ENCODE results near the gene RRAS2. TPM values are rescaled to one million over a fixed set of nuclear protein-coding genes. Genes with fewer than 3 reads are reported as not detected.

The RRAS2 gene
- total RNA-seq, 1 experiment from 2014 or later, result 118 TPM

- H3K4me3 ChIP-seq (ENCODE audit: insufficient read depth, low read depth, low read length), result no peak overlapping the region
- no peaks in the 10 kb centered on the region for H3K27me3 ChIP-seq (ENCODE audit: control insufficient read depth, insufficient read depth, low read length)
- H3K36me3 ChIP-seq (replicated peaks; ENCODE audit: control insufficient read depth, insufficient read depth, low read length), result peaks cover 6% of the 10 kb centered on the region
- DNase-seq, result no peak
These were observed 83.9 kb downstream of the RRAS2 start for GRCh38 chr11:14275076-14275475.

GRCh38 chr11:14273895-14274294, 85.1 kb downstream of the RRAS2 start:
- Histone ChIP-seq H3K36me3 (replicated peaks; ENCODE audit: control insufficient read depth, insufficient read depth, low read length) (peaks cover 9% of the 10 kb centered on the region), H3K4me3 (ENCODE audit: insufficient read depth, low read depth, low read length) (no peak overlapping the region), H3K27me3 (ENCODE audit: control insufficient read depth, insufficient read depth, low read length) (no peaks in the 10 kb centered on the region)
- no peak for DNase-seq

GRCh38 chr11:14270690-14271542, 88.1 kb downstream of the RRAS2 start:
- Histone ChIP-seq H3K4me3 (ENCODE audit: insufficient read depth, low read depth, low read length) (no peak overlapping the region), H3K36me3 (replicated peaks; ENCODE audit: control insufficient read depth, insufficient read depth, low read length) (peaks cover 8% of the 10 kb centered on the region), H3K27me3 (ENCODE audit: control insufficient read depth, insufficient read depth, low read length) (no peaks in the 10 kb centered on the region)
- DNase-seq, result no peak

- H3K27me3 ChIP-seq (ENCODE audit: control insufficient read depth, insufficient read depth, low read length), result no peaks in the 10 kb centered on the region
- H3K36me3 ChIP-seq (replicated peaks; ENCODE audit: control insufficient read depth, insufficient read depth, low read length), result peaks cover 14% of the 10 kb centered on the region
- no peak for DNase-seq
These were observed 89.0 kb downstream of the RRAS2 start for GRCh38 chr11:14269692-14270573.

GRCh38 chr11:14267861-14268635, 90.9 kb downstream of the RRAS2 start:
- no peaks in the 10 kb centered on the region for H3K27me3 ChIP-seq (ENCODE audit: control insufficient read depth, insufficient read depth, low read length)
- no peak overlapping the region for H3K4me3 ChIP-seq (ENCODE audit: insufficient read depth, low read depth, low read length)
- no peak for DNase-seq
- H3K36me3 ChIP-seq (replicated peaks; ENCODE audit: control insufficient read depth, insufficient read depth, low read length), result peaks cover 14% of the 10 kb centered on the region

More at GRCh38 chr11:14269692-14270573, 89.0 kb downstream of the RRAS2 start:
- H3K4me3 ChIP-seq (ENCODE audit: insufficient read depth, low read depth, low read length), result no peak overlapping the region

- Histone ChIP-seq H3K4me3 (ENCODE audit: insufficient read depth, low read depth, low read length) (no peak overlapping the region), H3K27me3 (ENCODE audit: control insufficient read depth, insufficient read depth, low read length) (no peaks in the 10 kb centered on the region), H3K36me3 (replicated peaks; ENCODE audit: control insufficient read depth, insufficient read depth, low read length) (peaks cover 14% of the 10 kb centered on the region)
- DNase-seq, result no peak
These were observed 92.4 kb downstream of the RRAS2 start for GRCh38 chr11:14266622-14267021.

- DNase-seq, result no peak
- H3K27me3 ChIP-seq (ENCODE audit: control insufficient read depth, insufficient read depth, low read length), result no peaks in the 10 kb centered on the region
- H3K36me3 ChIP-seq (replicated peaks; ENCODE audit: control insufficient read depth, insufficient read depth, low read length), result peaks cover 13% of the 10 kb centered on the region
- no peak overlapping the region for H3K4me3 ChIP-seq (ENCODE audit: insufficient read depth, low read depth, low read length)
These were observed 94.0 kb downstream of the RRAS2 start for GRCh38 chr11:14264966-14265365.

GRCh38 chr11:14262271-14262846, 96.6 kb downstream of the RRAS2 start:
- peaks cover 9% of the 10 kb centered on the region for H3K36me3 ChIP-seq (replicated peaks; ENCODE audit: control insufficient read depth, insufficient read depth, low read length)
- H3K4me3 ChIP-seq (ENCODE audit: insufficient read depth, low read depth, low read length), result no peak overlapping the region
- no peaks in the 10 kb centered on the region for H3K27me3 ChIP-seq (ENCODE audit: control insufficient read depth, insufficient read depth, low read length)
- DNase-seq, result no peak

- Histone ChIP-seq H3K4me3 (ENCODE audit: insufficient read depth, low read depth, low read length) (no peak overlapping the region), H3K27me3 (ENCODE audit: control insufficient read depth, insufficient read depth, low read length) (no peaks in the 10 kb centered on the region), H3K36me3 (replicated peaks; ENCODE audit: control insufficient read depth, insufficient read depth, low read length) (peaks cover 8% of the 10 kb centered on the region)
- DNase-seq, result no peak
These were observed 97.9 kb downstream of the RRAS2 start for GRCh38 chr11:14261066-14261465.

- Histone ChIP-seq H3K36me3 (replicated peaks; ENCODE audit: control insufficient read depth, insufficient read depth, low read length) (peaks cover under 1% of the 10 kb centered on the region), H3K27me3 (ENCODE audit: control insufficient read depth, insufficient read depth, low read length) (no peaks in the 10 kb centered on the region), H3K4me3 (ENCODE audit: insufficient read depth, low read depth, low read length) (no peak overlapping the region)
- no peak for DNase-seq
These were observed 99.1 kb downstream of the RRAS2 start for GRCh38 chr11:14259878-14260277.

GRCh38 chr11:14259186-14259784, 99.7 kb downstream of the RRAS2 start:
- Histone ChIP-seq H3K4me3 (ENCODE audit: insufficient read depth, low read depth, low read length) (no peak overlapping the region), H3K27me3 (ENCODE audit: control insufficient read depth, insufficient read depth, low read length) (no peaks in the 10 kb centered on the region), H3K36me3 (replicated peaks; ENCODE audit: control insufficient read depth, insufficient read depth, low read length) (no peaks in the 10 kb centered on the region)
- peak; percentile 71 for DNase-seq

- Histone ChIP-seq H3K4me3 (ENCODE audit: insufficient read depth, low read depth, low read length) (no peak overlapping the region), H3K27me3 (ENCODE audit: control insufficient read depth, insufficient read depth, low read length) (no peaks in the 10 kb centered on the region), H3K36me3 (replicated peaks; ENCODE audit: control insufficient read depth, insufficient read depth, low read length) (no peaks in the 10 kb centered on the region)
- DNase-seq, result no peak
These were observed 100.6 kb downstream of the RRAS2 start for GRCh38 chr11:14258221-14258935.

GRCh38 chr11:14255238-14255534, 103.8 kb downstream of the RRAS2 start:
- Histone ChIP-seq H3K4me3 (ENCODE audit: insufficient read depth, low read depth, low read length) (no peak overlapping the region), H3K27me3 (ENCODE audit: control insufficient read depth, insufficient read depth, low read length) (no peaks in the 10 kb centered on the region), H3K36me3 (replicated peaks; ENCODE audit: control insufficient read depth, insufficient read depth, low read length) (no peaks in the 10 kb centered on the region)
- DNase-seq, result no peak
